ENCODE data around the gene TPSG1.
"Not testable (repeated sequence)": the region's sequence is repeated elsewhere in the genome, so short reads cannot be mapped to it uniquely, and the experiment has no call there.

DNA sequence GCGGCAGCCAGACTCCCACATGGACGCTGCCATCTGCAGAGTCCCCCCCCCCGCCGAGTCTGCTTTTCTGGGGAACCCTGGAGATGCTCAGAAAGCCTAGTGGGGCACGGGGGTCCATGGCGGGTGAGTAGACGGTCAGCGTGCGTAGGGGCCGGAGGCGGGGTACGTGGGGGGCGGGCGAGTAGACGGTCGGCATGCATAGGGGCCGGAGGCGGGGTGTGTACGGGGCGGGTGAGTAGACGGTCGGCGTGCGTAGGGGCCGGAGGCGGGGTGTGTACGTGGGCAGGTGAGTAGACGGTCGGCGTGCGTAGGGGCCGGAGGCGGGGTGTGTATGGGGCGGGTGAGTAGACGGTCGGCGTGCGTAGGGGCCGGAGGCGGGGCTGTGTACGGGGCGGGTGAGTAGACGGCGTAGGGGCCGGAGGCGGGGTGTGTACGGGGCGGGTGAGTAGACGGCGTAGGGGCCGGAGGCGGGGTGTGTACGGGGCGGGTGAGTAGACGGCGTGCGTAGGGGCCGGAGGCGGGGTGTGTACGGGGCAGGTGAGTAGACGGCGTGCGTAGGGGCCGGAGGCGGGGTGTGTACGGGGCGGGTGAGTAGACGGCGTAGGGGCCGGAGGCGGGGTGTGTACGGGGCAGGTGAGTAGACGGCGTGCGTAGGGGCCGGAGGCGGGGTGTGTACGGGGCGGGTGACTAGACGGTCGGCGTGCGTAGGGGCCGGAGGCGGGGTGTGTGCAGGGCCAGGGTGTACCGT is 39.4 kb downstream of the TPSG1 start:
- TF ChIP-seq, protein P1, sequence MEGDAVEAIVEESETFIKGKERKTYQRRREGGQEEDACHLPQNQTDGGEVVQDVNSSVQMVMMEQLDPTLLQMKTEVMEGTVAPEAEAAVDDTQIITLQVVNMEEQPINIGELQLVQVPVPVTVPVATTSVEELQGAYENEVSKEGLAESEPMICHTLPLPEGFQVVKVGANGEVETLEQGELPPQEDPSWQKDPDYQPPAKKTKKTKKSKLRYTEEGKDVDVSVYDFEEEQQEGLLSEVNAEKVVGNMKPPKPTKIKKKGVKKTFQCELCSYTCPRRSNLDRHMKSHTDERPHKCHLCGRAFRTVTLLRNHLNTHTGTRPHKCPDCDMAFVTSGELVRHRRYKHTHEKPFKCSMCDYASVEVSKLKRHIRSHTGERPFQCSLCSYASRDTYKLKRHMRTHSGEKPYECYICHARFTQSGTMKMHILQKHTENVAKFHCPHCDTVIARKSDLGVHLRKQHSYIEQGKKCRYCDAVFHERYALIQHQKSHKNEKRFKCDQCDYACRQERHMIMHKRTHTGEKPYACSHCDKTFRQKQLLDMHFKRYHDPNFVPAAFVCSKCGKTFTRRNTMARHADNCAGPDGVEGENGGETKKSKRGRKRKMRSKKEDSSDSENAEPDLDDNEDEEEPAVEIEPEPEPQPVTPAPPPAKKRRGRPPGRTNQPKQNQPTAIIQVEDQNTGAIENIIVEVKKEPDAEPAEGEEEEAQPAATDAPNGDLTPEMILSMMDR (IDR thresholded peaks at IDR 0.05): not testable (repeated sequence)
- not testable (repeated sequence) for TF ChIP-seq POLR2A (IDR thresholded peaks at IDR 0.05)
